Stimulated activated naive B cell treated with anti-CD40 and anti-IgM and Interleukin-4, amounts not matched to agents 10 μg/mL and 1 μg/mL and 100 μg/mL, for 72 hours (primary cell): ENCODE data around the gene CRYGN.

Source experiments
- ATAC-seq, 2 donors: fragments of 150-1000 bp; cut with Tn5 transposase; replicated peaks; 2 replicates each; pipeline ENCODE4 v1.10.0; 2021; ENCODE audit warnings: moderate library complexity in 1 of 2
- DNase-seq: peaks from one replicate; pipeline ENCODE4 v3.0.0; 2021
- H3K27ac Mint-ChIP-seq: one replicate; pipeline ENCODE4 v1.8.0; 2022; ENCODE audit warnings: mild to moderate bottlenecking, mixed read lengths
- H3K27me3 Mint-ChIP-seq, 2 donors: one replicate each; pipeline ENCODE4 v1.8.0; 2022; ENCODE audit warnings: mixed read lengths in 2 of 2
- H3K36me3 Mint-ChIP-seq, 2 donors: one replicate each; pipeline ENCODE4 v1.8.0; 2022; ENCODE audit warnings: mixed read lengths in 2 of 2, mild to moderate bottlenecking in 1 of 2
- H3K4me1 Mint-ChIP-seq, 2 donors: one replicate each; pipeline ENCODE4 v1.8.0; 2022; ENCODE audit warnings: mixed read lengths in 2 of 2, mild to moderate bottlenecking in 1 of 2
- H3K4me3 Mint-ChIP-seq, 2 donors: one replicate each; pipeline ENCODE4 v1.8.0; 2022; ENCODE audit warnings: mild to moderate bottlenecking in 2 of 2, mixed read lengths in 2 of 2, moderate library complexity in 1 of 2
- H3K9me3 Mint-ChIP-seq, 2 donors: one replicate each; pipeline ENCODE4 v1.8.0; 2022; ENCODE audit warnings: mixed read lengths in 2 of 2, mild to moderate bottlenecking in 1 of 2

Gene CRYGN

GRCh38 chr7:151438864-151439601 is 908 bp downstream of the CRYGN start:
- H3K27me3 Mint-ChIP-seq, result peaks cover 29 to 30% of the 10 kb centered on the region in 2 donors
- H3K9me3 Mint-ChIP-seq, result no peaks in the 10 kb centered on the region
- no peak overlapping the region for H3K4me3 Mint-ChIP-seq
- DNase-seq (no peak), ATAC-seq (no peak)
- H3K4me1 Mint-ChIP-seq, result peaks cover 15 to 32% of the 10 kb centered on the region in 2 donors
- H3K27ac Mint-ChIP-seq, result no peak overlapping the region
- no peaks in the 10 kb centered on the region for H3K36me3 Mint-ChIP-seq

- no peak for DNase-seq
- no peak overlapping the region for H3K4me3 Mint-ChIP-seq
- no peaks in the 10 kb centered on the region for H3K36me3 Mint-ChIP-seq
- H3K27me3 Mint-ChIP-seq, result peaks cover 31 to 33% of the 10 kb centered on the region in 2 donors
- ATAC-seq, result no peak
- H3K27ac Mint-ChIP-seq, result no peak overlapping the region
- peaks cover 19 to 38% of the 10 kb centered on the region in 2 donors for H3K4me1 Mint-ChIP-seq
- no peaks in the 10 kb centered on the region for H3K9me3 Mint-ChIP-seq
Measured at GRCh38 chr7:151437866-151438516, 1.9 kb downstream of the CRYGN start.

GRCh38 chr7:151437159-151437553 is 2.8 kb downstream of the CRYGN start:
- no peak for ATAC-seq
- H3K4me1 Mint-ChIP-seq, result peaks cover 21 to 40% of the 10 kb centered on the region in 2 donors

GRCh38 chr7:151436446-151437158 is 3.3 kb downstream of the CRYGN start:
- Mint-ChIP-seq H3K27ac (no peak overlapping the region), H3K4me1 (peaks cover 20 to 35% of the 10 kb centered on the region in 2 donors)

More at GRCh38 chr7:151437159-151437553, 2.8 kb downstream of the CRYGN start:
- no peaks in the 10 kb centered on the region for H3K36me3 Mint-ChIP-seq
- no peak for DNase-seq
- H3K4me3 Mint-ChIP-seq, result no peak overlapping the region
- H3K27ac Mint-ChIP-seq, result no peak overlapping the region
- H3K27me3 Mint-ChIP-seq, result peaks cover 30 to 31% of the 10 kb centered on the region in 2 donors
- no peaks in the 10 kb centered on the region for H3K9me3 Mint-ChIP-seq

GRCh38 chr7:151435971-151436370 is 4.0 kb downstream of the CRYGN start:
- H3K36me3 Mint-ChIP-seq, result no peaks in the 10 kb centered on the region
- H3K27me3 Mint-ChIP-seq, result peaks cover 21 to 36% of the 10 kb centered on the region in 2 donors
- DNase-seq, result no peak
- H3K4me3 Mint-ChIP-seq, result no peak overlapping the region
- no peak for ATAC-seq
- H3K27ac Mint-ChIP-seq, result no peak overlapping the region
- H3K4me1 Mint-ChIP-seq, result peaks cover 16 to 28% of the 10 kb centered on the region in 2 donors
- no peaks in the 10 kb centered on the region for H3K9me3 Mint-ChIP-seq

More at GRCh38 chr7:151436446-151437158, 3.3 kb downstream of the CRYGN start:
- no peak overlapping the region for H3K4me3 Mint-ChIP-seq
- no peaks in the 10 kb centered on the region for H3K9me3 Mint-ChIP-seq
- H3K36me3 Mint-ChIP-seq, result no peaks in the 10 kb centered on the region
- DNase-seq (no peak), ATAC-seq (no peak)
- H3K27me3 Mint-ChIP-seq, result peaks cover 25 to 33% of the 10 kb centered on the region in 2 donors

- Mint-ChIP-seq H3K9me3 (no peaks in the 10 kb centered on the region), H3K4me3 (no peak overlapping the region), H3K36me3 (no peaks in the 10 kb centered on the region), H3K4me1 (peaks cover 14 to 25% of the 10 kb centered on the region in 2 donors), H3K27me3 (peaks cover 15 to 30% of the 10 kb centered on the region in 2 donors), H3K27ac (no peak overlapping the region)
- DNase-seq (no peak), ATAC-seq (no peak)
Measured at GRCh38 chr7:151435103-151435916, 4.6 kb downstream of the CRYGN start.

GRCh38 chr7:151434549-151434948 is 5.4 kb downstream of the CRYGN start:
- no peak overlapping the region for H3K4me3 Mint-ChIP-seq
- H3K9me3 Mint-ChIP-seq, result no peaks in the 10 kb centered on the region
- DNase-seq (no peak), ATAC-seq (no peak)
- peaks cover 11 to 22% of the 10 kb centered on the region in 2 donors for H3K27me3 Mint-ChIP-seq
- H3K27ac Mint-ChIP-seq, result no peak overlapping the region
- H3K4me1 Mint-ChIP-seq, result peaks cover 19 to 25% of the 10 kb centered on the region in 2 donors
- H3K36me3 Mint-ChIP-seq, result no peaks in the 10 kb centered on the region

GRCh38 chr7:151433721-151434400 is 6.1 kb downstream of the CRYGN start:
- ATAC-seq (no peak), DNase-seq (no peak)
- Mint-ChIP-seq H3K27ac (no peak overlapping the region), H3K36me3 (no peaks in the 10 kb centered on the region), H3K4me1 (peaks cover 19 to 22% of the 10 kb centered on the region in 2 donors), H3K27me3 (peaks cover 9 to 15% of the 10 kb centered on the region in 2 donors), H3K4me3 (no peak overlapping the region), H3K9me3 (no peaks in the 10 kb centered on the region)

- no peak overlapping the region for H3K4me3 Mint-ChIP-seq
- H3K9me3 Mint-ChIP-seq, result no peaks in the 10 kb centered on the region
- DNase-seq (peak; percentile 37), ATAC-seq (peak; percentile 82 to 94)
- peaks cover 14 to 21% of the 10 kb centered on the region in 2 donors for H3K27me3 Mint-ChIP-seq
- peaks cover 19 to 27% of the 10 kb centered on the region in 2 donors for H3K4me1 Mint-ChIP-seq
- H3K27ac Mint-ChIP-seq, result peak overlapping the region; percentile 62
- no peaks in the 10 kb centered on the region for H3K36me3 Mint-ChIP-seq
Measured at GRCh38 chr7:151432658-151433521, 7.1 kb downstream of the CRYGN start.

GRCh38 chr7:151431768-151432311 is 8.1 kb downstream of the CRYGN start:
- no peaks in the 10 kb centered on the region for H3K9me3 Mint-ChIP-seq
- H3K4me3 Mint-ChIP-seq, result no peak overlapping the region
- peaks cover 19 to 27% of the 10 kb centered on the region in 2 donors for H3K4me1 Mint-ChIP-seq
- ATAC-seq (no peak), DNase-seq (no peak)
- peaks cover 19 to 26% of the 10 kb centered on the region in 2 donors for H3K27me3 Mint-ChIP-seq
- H3K36me3 Mint-ChIP-seq, result no peaks in the 10 kb centered on the region
- no peak overlapping the region for H3K27ac Mint-ChIP-seq

- Mint-ChIP-seq H3K4me3 (no peak overlapping the region), H3K36me3 (no peaks in the 10 kb centered on the region), H3K27me3 (peaks cover 24 to 30% of the 10 kb centered on the region in 2 donors), H3K27ac (no peak overlapping the region), H3K4me1 (peaks cover 19 to 27% of the 10 kb centered on the region in 2 donors), H3K9me3 (no peaks in the 10 kb centered on the region)
- no peak for DNase-seq
- no peak for ATAC-seq
Measured at GRCh38 chr7:151431281-151431767, 8.6 kb downstream of the CRYGN start.

- no peak for ATAC-seq
- H3K4me3 Mint-ChIP-seq, result no peak overlapping the region
- no peak for DNase-seq
- peaks cover 19 to 27% of the 10 kb centered on the region in 2 donors for H3K4me1 Mint-ChIP-seq
- H3K9me3 Mint-ChIP-seq, result no peaks in the 10 kb centered on the region
- H3K36me3 Mint-ChIP-seq, result no peaks in the 10 kb centered on the region
- peaks cover 24 to 30% of the 10 kb centered on the region in 2 donors for H3K27me3 Mint-ChIP-seq
- no peak overlapping the region for H3K27ac Mint-ChIP-seq
Measured at GRCh38 chr7:151430391-151431205, 9.3 kb downstream of the CRYGN start.
